Vagina (tissue), 2 donors: ENCODE results near the gene ADIRF.

Source experiments
- CTCF ChIP-seq, 3 experiments: fragments of 450-650 bp in 2 of 3; fragments of 200-600 bp in 1 of 3; sonication (generic) in 1 of 3; IDR thresholded peaks; one replicate each; pipeline ENCODE4 v1.5.1; 2017 to 2019; ENCODE audit warnings: antibody characterized with exemption in 3 of 3, mild to moderate bottlenecking in 2 of 3, moderate library complexity in 2 of 3
- POLR2A ChIP-seq, 2 donors: fragments of 450-650 bp; IDR thresholded peaks; one replicate each; pipeline ENCODE4 v1.6.1; 2017; ENCODE audit warnings: antibody characterized with exemption in 2 of 2, mild to moderate bottlenecking in 2 of 2, moderate library complexity in 2 of 2
- POLR2AphosphoS5 ChIP-seq, 2 donors: sonication (generic); formaldehyde crosslinking; IDR thresholded peaks; one replicate each; pipeline ENCODE4 v1.9.0; 2017; ENCODE audit warnings: antibody characterized with exemption in 2 of 2, mild to moderate bottlenecking in 2 of 2, low read depth in 1 of 2; ENCODE audit not compliant: insufficient read depth in 1 of 2

GRCh38 chr10:86976362-86977056, 8.2 kb downstream of the ADIRF start:
- TF ChIP-seq CTCF (IDR thresholded peaks at IDR 0.05) (no peak), POLR2A (IDR thresholded peaks at IDR 0.05) (no peak), POLR2AphosphoS5 (IDR thresholded peaks at IDR 0.05; ENCODE audit: insufficient read depth in 1 of 2, low read depth in 1 of 2) (no peak)
